GM12864 (cell line): ENCODE results near the gene HVCN1.
"Not testable (repeated sequence)": the region's sequence is repeated elsewhere in the genome, so short reads cannot be mapped to it uniquely, and the experiment has no call there.

Source experiments
- DNase-seq: peaks from one replicate; pipeline ENCODE4 v3.0.0-alpha.2; 2011; ENCODE audit warnings: low read depth
- H3K4me3 ChIP-seq: 2 replicates; pipeline ENCODE4 v1.5.1; 2011; ENCODE audit warnings: mild to moderate bottlenecking, low read depth, low read length, control low read depth
- TF ChIP-seq, protein P1 (sequence below): IDR thresholded peaks from 2 replicates; pipeline ENCODE4 v1.5.1; 2011; ENCODE audit warnings: low read depth, mild to moderate bottlenecking, moderate library complexity, low read length, control low read depth, inconsistent platforms; ENCODE audit errors: missing control alignments

HVCN1 gene

DNA sequence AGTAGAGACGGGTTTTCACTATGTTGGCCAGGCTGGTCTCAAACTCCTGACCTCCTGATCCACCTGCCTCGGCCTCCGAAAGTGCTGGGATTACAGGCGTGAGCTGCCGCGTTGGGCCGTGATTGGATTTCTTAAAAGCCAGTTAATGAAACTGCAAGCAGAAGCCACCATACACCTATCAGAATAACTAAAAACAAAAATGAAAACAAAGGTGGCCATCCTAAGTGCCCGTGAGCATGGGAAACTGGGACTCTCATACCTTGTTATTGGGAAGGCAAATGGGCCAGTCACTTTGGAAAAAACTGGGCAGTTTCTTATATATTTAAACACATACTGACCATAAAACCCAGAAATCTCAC, 82.7 kb downstream of the HVCN1 start:
- no peak for DNase-seq
- TF ChIP-seq, protein P1, sequence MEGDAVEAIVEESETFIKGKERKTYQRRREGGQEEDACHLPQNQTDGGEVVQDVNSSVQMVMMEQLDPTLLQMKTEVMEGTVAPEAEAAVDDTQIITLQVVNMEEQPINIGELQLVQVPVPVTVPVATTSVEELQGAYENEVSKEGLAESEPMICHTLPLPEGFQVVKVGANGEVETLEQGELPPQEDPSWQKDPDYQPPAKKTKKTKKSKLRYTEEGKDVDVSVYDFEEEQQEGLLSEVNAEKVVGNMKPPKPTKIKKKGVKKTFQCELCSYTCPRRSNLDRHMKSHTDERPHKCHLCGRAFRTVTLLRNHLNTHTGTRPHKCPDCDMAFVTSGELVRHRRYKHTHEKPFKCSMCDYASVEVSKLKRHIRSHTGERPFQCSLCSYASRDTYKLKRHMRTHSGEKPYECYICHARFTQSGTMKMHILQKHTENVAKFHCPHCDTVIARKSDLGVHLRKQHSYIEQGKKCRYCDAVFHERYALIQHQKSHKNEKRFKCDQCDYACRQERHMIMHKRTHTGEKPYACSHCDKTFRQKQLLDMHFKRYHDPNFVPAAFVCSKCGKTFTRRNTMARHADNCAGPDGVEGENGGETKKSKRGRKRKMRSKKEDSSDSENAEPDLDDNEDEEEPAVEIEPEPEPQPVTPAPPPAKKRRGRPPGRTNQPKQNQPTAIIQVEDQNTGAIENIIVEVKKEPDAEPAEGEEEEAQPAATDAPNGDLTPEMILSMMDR = no peak
- H3K4me3 ChIP-seq = peak overlapping the region; percentile 42

DNA sequence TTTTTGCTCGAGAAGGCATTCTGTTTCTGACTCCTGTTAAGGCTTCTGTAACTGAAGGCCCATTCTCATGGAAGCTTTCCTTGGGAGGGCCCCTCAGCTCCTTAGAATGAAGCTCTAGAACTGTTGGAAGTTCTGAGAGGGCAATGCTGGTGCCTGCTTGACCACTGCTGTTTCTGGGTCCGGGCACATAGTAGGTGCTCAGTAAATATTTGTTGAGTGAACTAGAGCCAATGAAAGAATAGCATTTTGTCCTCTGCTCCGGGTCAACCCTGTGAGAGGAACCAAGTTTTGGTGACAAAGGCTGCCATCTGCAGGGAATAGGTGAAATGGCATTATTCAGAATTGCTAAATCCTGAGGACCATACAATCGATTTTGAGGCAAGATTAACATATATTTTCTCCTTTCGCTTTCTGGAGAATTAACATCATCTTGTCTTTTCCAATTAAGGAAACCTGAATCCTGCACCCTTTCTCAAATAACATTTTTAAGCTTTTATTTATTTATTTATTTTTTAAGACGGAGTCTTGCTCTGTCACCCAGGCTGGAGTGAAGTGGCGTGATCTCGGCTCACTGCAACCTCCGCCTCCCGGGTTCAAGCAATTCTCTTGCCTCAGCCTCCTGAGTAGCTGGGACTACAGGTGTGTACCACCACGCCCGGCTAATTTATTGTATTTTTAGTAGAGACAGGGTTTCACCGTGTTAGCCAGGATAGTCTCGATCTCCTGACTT, 86.7 kb downstream of the HVCN1 start:
- TF ChIP-seq, protein P1 = peak; percentile 61
- not testable (repeated sequence) for DNase-seq, H3K4me3 ChIP-seq

DNA sequence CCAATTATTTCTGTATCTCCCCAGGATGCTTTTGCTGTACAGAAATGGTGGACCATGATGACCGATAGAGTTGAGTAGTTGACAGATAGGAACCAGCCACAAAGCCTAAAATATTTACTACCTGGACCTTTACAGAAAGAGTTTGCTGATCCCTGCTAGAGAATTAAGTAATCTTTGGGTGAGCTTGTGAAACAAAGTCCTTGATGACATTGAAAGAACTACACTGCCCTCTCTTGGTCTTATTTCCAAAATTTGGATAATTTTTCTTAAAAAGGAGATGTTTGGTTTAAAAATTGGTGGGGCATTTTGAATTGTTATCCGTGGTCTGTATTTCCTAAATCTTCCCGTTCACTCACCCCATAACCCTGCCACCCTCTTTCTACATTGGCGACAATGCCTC, 88.7 kb downstream of the HVCN1 start:
- DNase-seq = no peak
- TF ChIP-seq, protein P1 = peak; percentile 37
- no peak overlapping the region for H3K4me3 ChIP-seq

DNA sequence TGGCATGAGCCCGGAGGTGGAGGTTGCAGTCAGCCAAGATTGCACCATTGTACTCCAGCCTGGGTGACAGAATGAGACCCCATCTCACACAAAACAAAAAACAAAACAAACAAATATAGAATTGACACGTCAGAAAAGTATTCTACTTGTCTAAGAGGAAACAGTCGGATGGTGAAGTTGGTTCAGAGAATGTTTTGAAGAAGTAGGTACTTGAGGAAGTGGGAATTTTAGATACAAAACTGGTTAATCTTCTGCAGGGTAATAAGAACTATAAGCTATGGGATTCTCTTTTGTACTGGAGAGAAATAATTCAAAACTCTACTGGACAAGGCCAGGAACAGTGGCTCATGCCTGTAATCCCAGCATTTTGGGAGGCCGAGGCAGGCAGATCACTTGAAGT, 89.6 kb downstream of the HVCN1 start:
- no peak for DNase-seq
- H3K4me3 ChIP-seq = no peak overlapping the region
- TF ChIP-seq, protein P1 = no peak
